Measurements from ENCODE around the gene CHI3L2. TPM values are rescaled to one million over a fixed set of nuclear protein-coding genes. Genes with fewer than 3 reads are reported as not detected.

The CHI3L2 gene
- total RNA-seq, 1 experiment from 2014 or later: not detected

- TF ChIP-seq CTCF (conservative IDR thresholded peaks at IDR 0.05) (no peak), EZH2 (IDR thresholded peaks at IDR 0.05; ENCODE audit: low read depth) (no peak)
- intact Hi-C loops (cut with micrococcal nuclease; ENCODE audit: unreplicated experiment): no loop called here
- Histone ChIP-seq H3K4me1 (replicated peaks; ENCODE audit: insufficient read depth) (peaks cover 44% of the 10 kb centered on the region), H3K9me3 (ENCODE audit: insufficient read depth, low read depth) (no peaks in the 10 kb centered on the region), H3F3A (ENCODE audit: insufficient read depth, low read depth) (peaks cover 23% of the 10 kb centered on the region), H4K20me1 (ENCODE audit: insufficient read depth) (no peaks in the 10 kb centered on the region), H3K27ac (no peak overlapping the region), H3K36me3 (ENCODE audit: low read depth) (no peaks in the 10 kb centered on the region), H3K79me2 (ENCODE audit: low read depth) (no peaks in the 10 kb centered on the region), H2AFZ (no peak overlapping the region), H3K4me3 (no peak overlapping the region), H3K27me3 (ENCODE audit: insufficient read depth, low read depth) (no peaks in the 10 kb centered on the region), H3K9me2 (ENCODE audit: insufficient read depth) (no peaks in the 10 kb centered on the region), H3K4me2 (peak overlapping the region; percentile 46)
- ChIA-PET POLR2A (ENCODE audit: unreplicated experiment) (no interaction called here), CTCF (no interaction called here)
- DNase-seq: no peak
- BruUV-seq (replicated peaks): no TSS peak
These were observed 8.9 kb downstream of the CHI3L2 start for GRCh38 chr1:111236379-111236778.

GRCh38 chr1:111236806-111237205 is 9.3 kb downstream of the CHI3L2 start:
- H3K36me3 ChIP-seq (ENCODE audit: low read depth): no peaks in the 10 kb centered on the region
- H3K4me1 ChIP-seq (replicated peaks; ENCODE audit: insufficient read depth): peaks cover 44% of the 10 kb centered on the region
- no TSS peak for BruUV-seq (replicated peaks)
- no peaks in the 10 kb centered on the region for H4K20me1 ChIP-seq (ENCODE audit: insufficient read depth)
- H3K27ac ChIP-seq: no peak overlapping the region
- CTCF ChIA-PET: no interaction called here
- DNase-seq: peak; percentile 38 to 88
- H3K9me2 ChIP-seq (ENCODE audit: insufficient read depth): no peaks in the 10 kb centered on the region
- intact Hi-C loops (cut with micrococcal nuclease; ENCODE audit: unreplicated experiment): no loop called here
- no peaks in the 10 kb centered on the region for H3K9me3 ChIP-seq (ENCODE audit: insufficient read depth, low read depth)
- no peak overlapping the region for H2AFZ ChIP-seq
- POLR2A ChIA-PET (ENCODE audit: unreplicated experiment): no interaction called here
- TF ChIP-seq EZH2 (IDR thresholded peaks at IDR 0.05; ENCODE audit: low read depth) (no peak), CTCF (conservative IDR thresholded peaks at IDR 0.05) (no peak)
- peak overlapping the region; percentile 46 for H3K4me2 ChIP-seq
- no peaks in the 10 kb centered on the region for H3K27me3 ChIP-seq (ENCODE audit: insufficient read depth, low read depth)
- peaks cover 23% of the 10 kb centered on the region for H3F3A ChIP-seq (ENCODE audit: insufficient read depth, low read depth)
- H3K79me2 ChIP-seq (ENCODE audit: low read depth): no peaks in the 10 kb centered on the region
- no peak overlapping the region for H3K4me3 ChIP-seq

GRCh38 chr1:111238056-111238795 is 10.7 kb downstream of the CHI3L2 start:
- Histone ChIP-seq H3K27me3 (ENCODE audit: insufficient read depth, low read depth) (no peaks in the 10 kb centered on the region), H3K9me3 (ENCODE audit: insufficient read depth, low read depth) (no peaks in the 10 kb centered on the region), H3K79me2 (ENCODE audit: low read depth) (no peaks in the 10 kb centered on the region), H3K4me2 (peak overlapping the region; percentile 46; the same call in 1 of the 2 replicates), H3K9me2 (ENCODE audit: insufficient read depth) (no peaks in the 10 kb centered on the region), H3K4me1 (replicated peaks; ENCODE audit: insufficient read depth) (peaks cover 44% of the 10 kb centered on the region), H3K4me3 (no peak overlapping the region), H4K20me1 (ENCODE audit: insufficient read depth) (no peaks in the 10 kb centered on the region), H2AFZ (no peak overlapping the region), H3K36me3 (ENCODE audit: low read depth) (no peaks in the 10 kb centered on the region), H3K27ac (no peak overlapping the region; the same call in 1 of the 2 replicates), H3F3A (ENCODE audit: insufficient read depth, low read depth) (peaks cover 23% of the 10 kb centered on the region)
- no TSS peak for BruUV-seq (replicated peaks)
- ChIA-PET CTCF (no interaction called here), POLR2A (ENCODE audit: unreplicated experiment) (no interaction called here)
- intact Hi-C loops (cut with micrococcal nuclease; ENCODE audit: unreplicated experiment): no loop called here
- DNase-seq: peak in 1 of 2 experiments; percentile 56
- no peak for TF ChIP-seq CTCF (conservative IDR thresholded peaks at IDR 0.05)
- TF ChIP-seq EZH2 (IDR thresholded peaks at IDR 0.05; ENCODE audit: low read depth): no peak

Data from PC-9 (cell line).